ENCODE data around the gene GPSM3. TPM values are rescaled to one million over a fixed set of nuclear protein-coding genes. Genes with fewer than 3 reads are reported as not detected.
A peak's percentile ranks its signal among the peaks of the same experiment; 100 is the strongest.

GPSM3 gene
- total RNA-seq, 6 donors from 2014 or later: 18.9 to 80.4 (median 30.6) TPM

DNA sequence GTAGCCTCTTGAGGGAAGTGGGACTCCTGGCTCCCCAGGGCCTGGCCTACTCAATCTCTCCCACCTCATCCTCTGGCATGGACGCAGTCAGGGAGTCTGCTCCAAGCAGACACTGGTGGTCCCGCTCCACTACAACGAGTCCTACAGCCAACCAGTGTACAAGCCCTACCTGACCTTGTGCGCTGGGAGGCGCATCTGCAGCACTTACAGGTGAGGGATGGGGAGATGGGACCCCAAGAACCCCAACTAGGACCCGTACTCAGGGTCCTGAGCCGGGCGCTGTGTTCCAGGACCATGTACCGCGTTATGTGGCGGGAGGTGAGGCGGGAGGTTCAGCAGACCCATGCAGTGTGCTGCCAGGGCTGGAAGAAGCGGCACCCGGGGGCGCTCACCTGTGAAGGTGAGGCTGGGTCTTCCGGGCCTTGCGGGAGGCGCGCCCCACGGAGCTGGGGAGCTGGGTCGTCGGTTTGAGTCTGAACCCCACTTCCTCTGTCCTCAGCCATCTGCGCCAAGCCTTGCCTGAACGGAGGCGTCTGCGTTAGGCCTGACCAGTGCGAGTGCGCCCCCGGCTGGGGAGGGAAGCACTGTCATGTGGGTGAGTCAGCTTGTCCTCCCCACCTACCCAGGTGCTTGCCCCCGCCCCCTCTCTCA lies 25.9 kb downstream of the GPSM3 start:
- H3K27ac ChIP-seq: peak overlapping the region in 1 of 4 donors; percentile 27
- peaks cover 0 to 48% (median 35%) of the 10 kb centered on the region in 4 donors for H3K36me3 ChIP-seq
- TF ChIP-seq EP300 (IDR thresholded peaks at IDR 0.05): no peak
- no peak for TF ChIP-seq POLR2AphosphoS5 (IDR thresholded peaks at IDR 0.05)
- TF ChIP-seq POLR2A (IDR thresholded peaks at IDR 0.05): no peak
- TF ChIP-seq, protein P1, sequence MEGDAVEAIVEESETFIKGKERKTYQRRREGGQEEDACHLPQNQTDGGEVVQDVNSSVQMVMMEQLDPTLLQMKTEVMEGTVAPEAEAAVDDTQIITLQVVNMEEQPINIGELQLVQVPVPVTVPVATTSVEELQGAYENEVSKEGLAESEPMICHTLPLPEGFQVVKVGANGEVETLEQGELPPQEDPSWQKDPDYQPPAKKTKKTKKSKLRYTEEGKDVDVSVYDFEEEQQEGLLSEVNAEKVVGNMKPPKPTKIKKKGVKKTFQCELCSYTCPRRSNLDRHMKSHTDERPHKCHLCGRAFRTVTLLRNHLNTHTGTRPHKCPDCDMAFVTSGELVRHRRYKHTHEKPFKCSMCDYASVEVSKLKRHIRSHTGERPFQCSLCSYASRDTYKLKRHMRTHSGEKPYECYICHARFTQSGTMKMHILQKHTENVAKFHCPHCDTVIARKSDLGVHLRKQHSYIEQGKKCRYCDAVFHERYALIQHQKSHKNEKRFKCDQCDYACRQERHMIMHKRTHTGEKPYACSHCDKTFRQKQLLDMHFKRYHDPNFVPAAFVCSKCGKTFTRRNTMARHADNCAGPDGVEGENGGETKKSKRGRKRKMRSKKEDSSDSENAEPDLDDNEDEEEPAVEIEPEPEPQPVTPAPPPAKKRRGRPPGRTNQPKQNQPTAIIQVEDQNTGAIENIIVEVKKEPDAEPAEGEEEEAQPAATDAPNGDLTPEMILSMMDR (IDR thresholded peaks at IDR 0.05): no peak
- H3K27me3 ChIP-seq: no peaks in the 10 kb centered on the region
- ATAC-seq (ENCODE audit: low FRiP score in 2 of 2) (peak in 1 of 2 donors; percentile 11), DNase-seq (peak in 1 of 2 donors; percentile 75)
- peaks cover 0 to 6% (median 5%) of the 10 kb centered on the region in 4 donors for H3K4me1 ChIP-seq
- 87 to 92% methylated on average over 14 to 29 of the region's 30 CpGs for WGBS, 2 donors
- no peaks in the 10 kb centered on the region for H3K9me3 ChIP-seq
- H3K4me3 ChIP-seq: no peak overlapping the region

DNA sequence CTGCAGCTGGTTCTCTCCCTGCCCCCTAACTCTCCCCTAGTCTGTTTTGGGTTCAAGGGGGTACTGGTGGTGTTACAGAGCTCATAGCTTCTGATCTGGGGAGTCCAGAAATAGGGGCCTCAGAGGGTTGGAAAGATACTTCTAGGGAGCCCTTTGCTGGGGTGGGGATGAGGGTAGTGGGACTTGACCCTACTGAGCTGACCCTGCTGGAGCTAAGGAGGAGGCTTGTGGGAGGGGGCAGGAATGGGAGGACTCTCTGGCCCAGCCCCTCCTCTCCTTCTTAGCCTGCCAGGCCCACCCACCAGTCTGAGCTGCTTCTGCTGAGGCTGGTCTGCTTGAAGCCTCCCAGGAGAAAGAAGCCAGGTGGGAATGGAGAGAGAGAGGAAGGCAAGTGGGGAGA lies 28.1 kb downstream of the GPSM3 start, which contains the start of gene EGFL8:
Gene EGFL8, plus strand, starts transcription at position 301 of the 400 bp plus-strand sequence. CDS start 1,571 bp downstream, outside the sequence.
- Histone ChIP-seq H3K4me3 (no peak within 1 kb of the TSS), H3K27ac (peak within 1 kb of the TSS; percentile 37 to 84 (median 71)), H3K36me3 (peaks cover 0 to 31% (median 15%) of the 10 kb centered on the region in 4 donors), H3K4me1 (peaks cover 0 to 6% (median 5%) of the 10 kb centered on the region in 4 donors), H3K27me3 (no peaks in the 10 kb centered on the region), H3K9me3 (no peaks in the 10 kb centered on the region)
- DNase-seq: no peak
- no peak for ATAC-seq (ENCODE audit: low FRiP score in 2 of 2)
- TF ChIP-seq POLR2A (IDR thresholded peaks at IDR 0.05) (no peak), EP300 (IDR thresholded peaks at IDR 0.05) (no peak), POLR2AphosphoS5 (IDR thresholded peaks at IDR 0.05) (no peak)
- TF ChIP-seq, protein P1 (IDR thresholded peaks at IDR 0.05): no peak

DNA sequence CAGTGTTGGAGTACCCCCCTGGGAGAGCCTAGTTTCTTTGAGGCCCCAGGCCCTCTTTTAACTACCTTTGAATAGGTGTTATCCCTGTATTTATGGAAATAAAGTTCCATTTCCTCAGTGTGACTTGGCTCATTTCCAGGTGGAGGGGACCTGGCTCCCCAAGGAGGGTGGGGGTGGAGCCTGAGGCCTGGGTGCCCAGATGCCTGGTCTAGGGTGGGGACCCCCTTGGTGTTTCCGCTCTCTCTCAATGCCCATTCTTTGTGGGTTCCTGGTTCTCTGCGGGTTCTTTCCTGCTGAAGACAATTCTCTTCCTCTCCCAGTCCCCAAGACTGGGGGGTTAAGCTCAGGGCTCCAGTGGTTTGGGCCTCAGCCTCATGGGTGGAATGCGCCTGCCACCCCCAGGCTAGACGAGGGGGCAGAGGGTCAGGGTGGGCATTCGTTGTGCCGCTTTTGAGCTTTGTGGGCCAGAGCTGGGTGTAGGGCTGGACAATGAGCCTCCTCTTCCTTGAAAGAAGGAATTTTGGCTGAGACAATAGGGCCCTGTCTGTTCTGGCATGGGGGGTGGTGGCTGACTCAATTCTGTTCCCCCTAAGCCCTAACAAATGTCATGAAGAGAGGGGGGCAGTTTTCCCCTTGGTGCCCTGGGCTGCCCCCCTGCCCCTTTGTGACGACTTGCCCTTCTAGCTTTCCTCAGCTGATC lies 28.7 kb downstream of the GPSM3 start:
- H3K36me3 ChIP-seq: peaks cover 0 to 26% (median 13%) of the 10 kb centered on the region in 4 donors
- peak overlapping the region; percentile 37 to 84 (median 71) for H3K27ac ChIP-seq
- DNase-seq: no peak
- no peaks in the 10 kb centered on the region for H3K9me3 ChIP-seq
- no peak for ATAC-seq (ENCODE audit: low FRiP score in 2 of 2)
- TF ChIP-seq, protein P1 (IDR thresholded peaks at IDR 0.05): peak in 1 of 6 experiments; percentile 8
- TF ChIP-seq EP300 (IDR thresholded peaks at IDR 0.05) (no peak), POLR2AphosphoS5 (IDR thresholded peaks at IDR 0.05) (peak in 1 of 2 donors; percentile 27), POLR2A (IDR thresholded peaks at IDR 0.05) (no peak)
- no peak overlapping the region for H3K4me3 ChIP-seq
- 71 to 73% methylated on average over 7 of the region's 7 CpGs for WGBS, 2 donors
- peaks cover 0 to 6% (median 5%) of the 10 kb centered on the region in 4 donors for H3K4me1 ChIP-seq
- no peaks in the 10 kb centered on the region for H3K27me3 ChIP-seq

DNA sequence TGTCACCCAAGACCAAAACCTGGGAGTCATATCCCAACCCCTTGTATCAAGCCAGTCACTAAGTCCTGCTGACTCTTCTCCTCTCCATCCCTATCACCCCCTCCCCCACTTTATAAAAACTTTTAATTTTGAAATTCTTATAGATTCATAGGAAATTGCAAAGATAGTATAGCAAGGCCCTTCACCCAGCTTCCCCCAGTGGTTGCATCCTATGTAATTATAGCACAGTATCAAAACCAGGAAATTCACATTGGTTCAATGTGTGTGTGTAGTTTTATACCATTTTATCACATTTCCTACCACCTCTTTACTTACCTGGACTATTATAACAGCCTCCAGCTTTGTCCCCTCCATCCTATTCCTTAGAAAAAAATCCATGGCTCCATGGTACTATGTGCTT lies 34.4 kb downstream of the GPSM3 start:
- Histone ChIP-seq H3K4me3 (no peak overlapping the region), H3K9me3 (no peaks in the 10 kb centered on the region), H3K4me1 (peaks cover 18 to 27% (median 24%) of the 10 kb centered on the region in 4 donors), H3K27me3 (no peaks in the 10 kb centered on the region), H3K36me3 (peaks cover 0 to 33% (median 10%) of the 10 kb centered on the region in 4 donors), H3K27ac (no peak overlapping the region)
- TF ChIP-seq POLR2AphosphoS5 (IDR thresholded peaks at IDR 0.05) (no peak), POLR2A (IDR thresholded peaks at IDR 0.05) (no peak), EP300 (IDR thresholded peaks at IDR 0.05) (no peak)
- TF ChIP-seq, protein P1 (IDR thresholded peaks at IDR 0.05): no peak
- ATAC-seq (ENCODE audit: low FRiP score in 2 of 2) (no peak), DNase-seq (no peak)

Measured in upper lobe of left lung (tissue), 6 donors.